ENCODE measurements around the gene KRTAP5-2.

KRTAP5-2 gene

GRCh38 chr11:1567721-1568100 is 30.4 kb downstream of the KRTAP5-2 start:
- no peaks in the 10 kb centered on the region for H3K79me2 ChIP-seq (ENCODE audit: control insufficient read depth, insufficient read depth, low read length)
- no peak overlapping the region for H3K4ac ChIP-seq (ENCODE audit: low read depth, low read length)
- H3K79me1 ChIP-seq (ENCODE audit: low read length) = no peaks in the 10 kb centered on the region
- no peak overlapping the region for H2BK5ac ChIP-seq (ENCODE audit: low read length)
- no peak overlapping the region for H3K23ac ChIP-seq (ENCODE audit: low read length)
- H2AK5ac ChIP-seq (ENCODE audit: low read length) = no peak overlapping the region
- H2BK15ac ChIP-seq (replicated peaks; ENCODE audit: low read depth) = no peak overlapping the region
- H3K36me3 ChIP-seq (ENCODE audit: control insufficient read depth, insufficient read depth, low read length) = no peaks in the 10 kb centered on the region
- no peak overlapping the region for H4K8ac ChIP-seq (ENCODE audit: low read depth, low read length)
- H3K4me3 ChIP-seq (ENCODE audit: low read length) = no peak overlapping the region
- peaks cover 6% of the 10 kb centered on the region for H3K4me1 ChIP-seq (ENCODE audit: control insufficient read depth, low read depth, low read length)
- no peak overlapping the region for H3K27ac ChIP-seq (ENCODE audit: low read depth, low read length)
- no peak overlapping the region for H3K9ac ChIP-seq (ENCODE audit: low read length)
- no peak overlapping the region for H3K18ac ChIP-seq (ENCODE audit: low read length)
- H3K27me3 ChIP-seq (ENCODE audit: insufficient read depth, low read length, poor library complexity) = no peaks in the 10 kb centered on the region
- no CpG with 5 or more reads among the region's 7 CpGs for WGBS (ENCODE audit: extremely low coverage, insufficient coverage, low lambda C conversion rate)
- no peak for DNase-seq
- no peak overlapping the region for H2BK120ac ChIP-seq (ENCODE audit: low read depth, low read length)
- H3K4me2 ChIP-seq (ENCODE audit: low read length) = no peak overlapping the region
- no peak overlapping the region for H4K5ac ChIP-seq (ENCODE audit: low read length)
- H3K56ac ChIP-seq (ENCODE audit: low read length) = no peak overlapping the region

- Histone ChIP-seq H3K4me3 (ENCODE audit: low read length) (no peak overlapping the region), H3K36me3 (ENCODE audit: control insufficient read depth, insufficient read depth, low read length) (no peaks in the 10 kb centered on the region), H3K56ac (ENCODE audit: low read length) (no peak overlapping the region), H3K27ac (ENCODE audit: low read depth, low read length) (no peak overlapping the region), H3K18ac (ENCODE audit: low read length) (no peak overlapping the region), H4K8ac (ENCODE audit: low read depth, low read length) (no peak overlapping the region), H4K5ac (ENCODE audit: low read length) (no peak overlapping the region), H3K23ac (ENCODE audit: low read length) (no peak overlapping the region), H2AK5ac (ENCODE audit: low read length) (no peak overlapping the region), H3K4me1 (ENCODE audit: control insufficient read depth, low read depth, low read length) (peaks cover 6% of the 10 kb centered on the region), H3K79me1 (ENCODE audit: low read length) (no peaks in the 10 kb centered on the region), H3K4ac (ENCODE audit: low read depth, low read length) (no peak overlapping the region), H2BK120ac (ENCODE audit: low read depth, low read length) (no peak overlapping the region), H3K4me2 (ENCODE audit: low read length) (no peak overlapping the region), H2BK5ac (ENCODE audit: low read length) (no peak overlapping the region), H3K79me2 (ENCODE audit: control insufficient read depth, insufficient read depth, low read length) (no peaks in the 10 kb centered on the region), H3K27me3 (ENCODE audit: insufficient read depth, low read length, poor library complexity) (no peaks in the 10 kb centered on the region), H3K9ac (ENCODE audit: low read length) (no peak overlapping the region), H2BK15ac (replicated peaks; ENCODE audit: low read depth) (no peak overlapping the region)
- no CpG with 5 or more reads among the region's 13 CpGs for WGBS (ENCODE audit: extremely low coverage, insufficient coverage, low lambda C conversion rate)
- DNase-seq = no peak
These were observed 30.9 kb downstream of the KRTAP5-2 start for GRCh38 chr11:1567052-1567720.

GRCh38 chr11:1566381-1567051 is 31.6 kb downstream of the KRTAP5-2 start:
- DNase-seq = no peak
- no peak overlapping the region for H4K5ac ChIP-seq (ENCODE audit: low read length)
- no peak overlapping the region for H3K4me3 ChIP-seq (ENCODE audit: low read length)
- H3K79me2 ChIP-seq (ENCODE audit: control insufficient read depth, insufficient read depth, low read length) = no peaks in the 10 kb centered on the region
- H2BK120ac ChIP-seq (ENCODE audit: low read depth, low read length) = no peak overlapping the region
- H3K36me3 ChIP-seq (ENCODE audit: control insufficient read depth, insufficient read depth, low read length) = no peaks in the 10 kb centered on the region
- no peak overlapping the region for H3K9ac ChIP-seq (ENCODE audit: low read length)
- WGBS (ENCODE audit: extremely low coverage, insufficient coverage, low lambda C conversion rate) = no CpG with 5 or more reads among the region's 20 CpGs
- no peak overlapping the region for H3K4me2 ChIP-seq (ENCODE audit: low read length)
- no peak overlapping the region for H2AK5ac ChIP-seq (ENCODE audit: low read length)
- no peak overlapping the region for H2BK15ac ChIP-seq (replicated peaks; ENCODE audit: low read depth)
- H3K79me1 ChIP-seq (ENCODE audit: low read length) = no peaks in the 10 kb centered on the region
- no peak overlapping the region for H3K18ac ChIP-seq (ENCODE audit: low read length)
- H3K56ac ChIP-seq (ENCODE audit: low read length) = no peak overlapping the region
- no peaks in the 10 kb centered on the region for H3K27me3 ChIP-seq (ENCODE audit: insufficient read depth, low read length, poor library complexity)
- no peak overlapping the region for H3K4ac ChIP-seq (ENCODE audit: low read depth, low read length)
- H4K8ac ChIP-seq (ENCODE audit: low read depth, low read length) = no peak overlapping the region
- H2BK5ac ChIP-seq (ENCODE audit: low read length) = no peak overlapping the region
- H3K4me1 ChIP-seq (ENCODE audit: control insufficient read depth, low read depth, low read length) = peaks cover 6% of the 10 kb centered on the region
- H3K27ac ChIP-seq (ENCODE audit: low read depth, low read length) = no peak overlapping the region
- no peak overlapping the region for H3K23ac ChIP-seq (ENCODE audit: low read length)

GRCh38 chr11:1565904-1566247 is 32.2 kb downstream of the KRTAP5-2 start:
- no peak overlapping the region for H2BK120ac ChIP-seq (ENCODE audit: low read depth, low read length)
- no peak overlapping the region for H3K56ac ChIP-seq (ENCODE audit: low read length)
- H3K23ac ChIP-seq (ENCODE audit: low read length) = no peak overlapping the region
- WGBS (ENCODE audit: extremely low coverage, insufficient coverage, low lambda C conversion rate) = no CpG with 5 or more reads among the region's 5 CpGs
- no peak overlapping the region for H3K27ac ChIP-seq (ENCODE audit: low read depth, low read length)
- no peak overlapping the region for H3K4ac ChIP-seq (ENCODE audit: low read depth, low read length)
- H3K79me1 ChIP-seq (ENCODE audit: low read length) = no peaks in the 10 kb centered on the region
- H2AK5ac ChIP-seq (ENCODE audit: low read length) = no peak overlapping the region
- H2BK15ac ChIP-seq (replicated peaks; ENCODE audit: low read depth) = no peak overlapping the region
- peaks cover 6% of the 10 kb centered on the region for H3K4me1 ChIP-seq (ENCODE audit: control insufficient read depth, low read depth, low read length)
- no peak overlapping the region for H3K4me3 ChIP-seq (ENCODE audit: low read length)
- no peak overlapping the region for H3K4me2 ChIP-seq (ENCODE audit: low read length)
- H4K5ac ChIP-seq (ENCODE audit: low read length) = no peak overlapping the region
- H4K8ac ChIP-seq (ENCODE audit: low read depth, low read length) = no peak overlapping the region
- H3K27me3 ChIP-seq (ENCODE audit: insufficient read depth, low read length, poor library complexity) = no peaks in the 10 kb centered on the region
- no peaks in the 10 kb centered on the region for H3K79me2 ChIP-seq (ENCODE audit: control insufficient read depth, insufficient read depth, low read length)
- DNase-seq = no peak
- H3K9ac ChIP-seq (ENCODE audit: low read length) = no peak overlapping the region
- no peak overlapping the region for H2BK5ac ChIP-seq (ENCODE audit: low read length)
- H3K36me3 ChIP-seq (ENCODE audit: control insufficient read depth, insufficient read depth, low read length) = no peaks in the 10 kb centered on the region
- no peak overlapping the region for H3K18ac ChIP-seq (ENCODE audit: low read length)

GRCh38 chr11:1565173-1565903 is 32.8 kb downstream of the KRTAP5-2 start:
- Histone ChIP-seq H3K27me3 (ENCODE audit: insufficient read depth, low read length, poor library complexity) (no peaks in the 10 kb centered on the region), H3K18ac (ENCODE audit: low read length) (no peak overlapping the region), H2BK120ac (ENCODE audit: low read depth, low read length) (no peak overlapping the region), H3K56ac (ENCODE audit: low read length) (no peak overlapping the region), H3K27ac (ENCODE audit: low read depth, low read length) (no peak overlapping the region), H4K5ac (ENCODE audit: low read length) (no peak overlapping the region), H3K4me2 (ENCODE audit: low read length) (no peak overlapping the region), H3K36me3 (ENCODE audit: control insufficient read depth, insufficient read depth, low read length) (no peaks in the 10 kb centered on the region), H3K4ac (ENCODE audit: low read depth, low read length) (no peak overlapping the region), H3K79me2 (ENCODE audit: control insufficient read depth, insufficient read depth, low read length) (no peaks in the 10 kb centered on the region), H2AK5ac (ENCODE audit: low read length) (no peak overlapping the region), H2BK15ac (replicated peaks; ENCODE audit: low read depth) (no peak overlapping the region), H4K8ac (ENCODE audit: low read depth, low read length) (no peak overlapping the region), H3K9ac (ENCODE audit: low read length) (no peak overlapping the region), H3K4me3 (ENCODE audit: low read length) (no peak overlapping the region), H2BK5ac (ENCODE audit: low read length) (no peak overlapping the region), H3K79me1 (ENCODE audit: low read length) (no peaks in the 10 kb centered on the region), H3K23ac (ENCODE audit: low read length) (no peak overlapping the region), H3K4me1 (ENCODE audit: control insufficient read depth, low read depth, low read length) (peaks cover 6% of the 10 kb centered on the region)
- no CpG with 5 or more reads among the region's 28 CpGs for WGBS (ENCODE audit: extremely low coverage, insufficient coverage, low lambda C conversion rate)
- DNase-seq = no peak

Data from mesendoderm (in vitro differentiated cells).